Natural killer cell (primary cell): Measurements from ENCODE around the gene ITPR1. TPM values are rescaled to one million over a fixed set of nuclear protein-coding genes. Genes with fewer than 3 reads are reported as not detected.

Experiments
- ATAC-seq, 3 donors: fragments of 150-1000 bp in 2 of 3; fragments of 200-7000 bp in 1 of 3; cut with Tn5 transposase; 1 replicate in 1 of 3; 2 replicates in 2 of 3; pipeline ENCODE4 v1.10.0; 2021; ENCODE audit warnings: mild to moderate bottlenecking in 2 of 3, moderate library complexity in 2 of 3
- DNase-seq, 2 donors: peaks; one replicate each; pipeline versions ENCODE4 v3.0.0 to v3.0.0-alpha.2; 2013 to 2021; ENCODE audit warnings: mixed read lengths in 1 of 2
- H3K27ac ChIP-seq: one replicate; pipeline ENCODE4 v1.5.1; 2013; ENCODE audit warnings: mild to moderate bottlenecking, low read length
- H3K27me3 ChIP-seq: one replicate; pipeline ENCODE4 v1.6.1; 2013; ENCODE audit warnings: low read length; ENCODE audit not compliant: control insufficient read depth, insufficient read depth
- H3K36me3 ChIP-seq: one replicate; pipeline ENCODE4 v1.6.1; 2013; ENCODE audit warnings: low read length; ENCODE audit not compliant: control insufficient read depth, insufficient read depth
- H3K4me1 ChIP-seq: one replicate; pipeline ENCODE4 v1.6.1; 2013; ENCODE audit warnings: low read length; ENCODE audit not compliant: control insufficient read depth, insufficient read depth
- H3K4me3 ChIP-seq: one replicate; pipeline ENCODE4 v1.5.1; 2013; ENCODE audit warnings: low read length
- H3K9me3 ChIP-seq: one replicate; pipeline ENCODE4 v1.6.1; 2013; ENCODE audit warnings: low read length; ENCODE audit not compliant: control insufficient read depth, insufficient read depth
- H3K27ac Mint-ChIP-seq, 2 donors: one replicate each; pipeline ENCODE4 v1.8.0; 2022; ENCODE audit warnings: mild to moderate bottlenecking in 2 of 2, mixed read lengths in 2 of 2, moderate library complexity in 1 of 2
- H3K27me3 Mint-ChIP-seq, 2 donors: one replicate each; pipeline ENCODE4 v1.8.0; 2022; ENCODE audit warnings: low read depth in 2 of 2, mixed read lengths in 2 of 2
- H3K36me3 Mint-ChIP-seq: one replicate; pipeline ENCODE4 v1.8.0; 2022; ENCODE audit warnings: mixed read lengths
- H3K4me1 Mint-ChIP-seq, 2 donors: one replicate each; pipeline ENCODE4 v1.8.0; 2022; ENCODE audit warnings: mixed read lengths in 2 of 2
- H3K4me3 Mint-ChIP-seq: one replicate; pipeline ENCODE4 v1.8.0; 2022; ENCODE audit warnings: mild to moderate bottlenecking, moderate library complexity, mixed read lengths
- H3K9me3 Mint-ChIP-seq, 2 donors: one replicate each; pipeline ENCODE4 v1.8.0; 2022; ENCODE audit warnings: mixed read lengths in 2 of 2
- WGBS: methylation state at CpG from one replicate; pipeline ENCODE4 v1.1.7; 2013; ENCODE audit warnings: missing lambda C conversion rate; ENCODE audit not compliant: insufficient coverage; 5-methylcytosine and 5-hydroxymethylcytosine counted together
- intact Hi-C: fragments of 100-400 bp; cut with micrococcal nuclease; formaldehyde crosslinking; loops from one replicate; pipeline ENCODE4 v1.14.2; 2022
- total RNA-seq, 4 donors: library from RNA; stranded (reverse); fragments of 120-200 nt in 1 of 4; gene quantifications; one replicate each; pipeline versions ENCODE4 v1.2.3 to v1.2.4, GENCODE V29; 2013 to 2022
- TF ChIP-seq, protein P1 (sequence below): fragments of 200-600 bp; IDR thresholded peaks from one replicate; pipeline ENCODE4 v1.8.0; 2022; ENCODE audit warnings: antibody characterized with exemption

ITPR1 gene
- total RNA-seq, 3 donors from 2014 or later (not counting 1 experiment from before 2014, with no cell fraction given) = 86.7 to 123 (median 94.8) TPM

DNA sequence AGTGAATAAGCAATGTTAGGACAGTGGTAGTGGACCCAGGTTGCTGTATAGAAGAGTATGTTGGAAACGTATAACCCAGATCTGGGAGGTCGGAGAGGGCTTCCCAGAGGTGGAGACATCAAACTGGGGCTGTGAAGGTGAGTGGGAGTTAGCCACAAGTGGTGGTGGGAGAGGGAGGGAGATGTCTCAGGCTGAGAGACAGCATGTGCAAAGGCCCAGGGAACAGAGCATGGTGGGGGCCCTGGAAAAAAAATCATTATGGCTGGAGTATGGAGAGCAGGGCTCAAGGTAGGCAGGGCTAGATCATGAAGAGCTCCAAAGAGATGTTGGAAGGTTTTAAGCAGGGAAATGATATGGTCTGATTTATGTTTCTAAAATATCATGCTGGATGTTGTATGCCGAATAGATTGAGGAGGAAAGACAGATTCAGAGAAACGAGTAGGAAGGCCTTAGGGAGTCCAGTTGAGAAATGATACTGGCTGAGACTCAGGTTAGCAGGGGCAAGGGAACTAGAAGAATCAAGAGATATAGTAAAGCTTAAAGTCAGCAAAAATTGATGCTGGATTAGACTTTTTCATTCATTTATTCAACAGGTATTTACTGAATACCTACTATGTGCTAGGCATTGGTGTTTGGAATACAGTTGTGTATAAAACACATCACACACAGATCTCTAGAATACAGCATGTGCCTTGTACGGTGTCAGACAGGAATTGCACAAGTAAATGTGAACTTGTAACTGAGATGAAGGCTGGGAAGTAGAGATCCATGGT lies 17.0 kb downstream of the ITPR1 start:
- Histone ChIP-seq H3K27me3 (no peaks in the 10 kb centered on the region), H3K4me1 (peaks cover 10% of the 10 kb centered on the region), H3K36me3 (peaks cover 3% of the 10 kb centered on the region), H3K9me3 (no peaks in the 10 kb centered on the region), H3K4me3 (no peak overlapping the region), H3K27ac (no peak overlapping the region)
- TF ChIP-seq, protein P1, sequence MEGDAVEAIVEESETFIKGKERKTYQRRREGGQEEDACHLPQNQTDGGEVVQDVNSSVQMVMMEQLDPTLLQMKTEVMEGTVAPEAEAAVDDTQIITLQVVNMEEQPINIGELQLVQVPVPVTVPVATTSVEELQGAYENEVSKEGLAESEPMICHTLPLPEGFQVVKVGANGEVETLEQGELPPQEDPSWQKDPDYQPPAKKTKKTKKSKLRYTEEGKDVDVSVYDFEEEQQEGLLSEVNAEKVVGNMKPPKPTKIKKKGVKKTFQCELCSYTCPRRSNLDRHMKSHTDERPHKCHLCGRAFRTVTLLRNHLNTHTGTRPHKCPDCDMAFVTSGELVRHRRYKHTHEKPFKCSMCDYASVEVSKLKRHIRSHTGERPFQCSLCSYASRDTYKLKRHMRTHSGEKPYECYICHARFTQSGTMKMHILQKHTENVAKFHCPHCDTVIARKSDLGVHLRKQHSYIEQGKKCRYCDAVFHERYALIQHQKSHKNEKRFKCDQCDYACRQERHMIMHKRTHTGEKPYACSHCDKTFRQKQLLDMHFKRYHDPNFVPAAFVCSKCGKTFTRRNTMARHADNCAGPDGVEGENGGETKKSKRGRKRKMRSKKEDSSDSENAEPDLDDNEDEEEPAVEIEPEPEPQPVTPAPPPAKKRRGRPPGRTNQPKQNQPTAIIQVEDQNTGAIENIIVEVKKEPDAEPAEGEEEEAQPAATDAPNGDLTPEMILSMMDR = no peak
- no peaks in the 10 kb centered on the region for H3K9me3 Mint-ChIP-seq
- DNase-seq (no peak), ATAC-seq (no peak)
- peaks cover 35 to 36% of the 10 kb centered on the region in 2 donors for H3K4me1 Mint-ChIP-seq
- no peak overlapping the region for H3K27ac Mint-ChIP-seq
- no peaks in the 10 kb centered on the region for H3K27me3 Mint-ChIP-seq
- no peak overlapping the region for H3K4me3 Mint-ChIP-seq
- 96% methylated on average over 5 of the region's 5 CpGs for WGBS
- intact Hi-C loops = loop anchor here (10.0 kb wide), 1 partner anchor 465 kb away; the partner anchor contains the start of gene BHLHE40
- H3K36me3 Mint-ChIP-seq = no peaks in the 10 kb centered on the region

DNA sequence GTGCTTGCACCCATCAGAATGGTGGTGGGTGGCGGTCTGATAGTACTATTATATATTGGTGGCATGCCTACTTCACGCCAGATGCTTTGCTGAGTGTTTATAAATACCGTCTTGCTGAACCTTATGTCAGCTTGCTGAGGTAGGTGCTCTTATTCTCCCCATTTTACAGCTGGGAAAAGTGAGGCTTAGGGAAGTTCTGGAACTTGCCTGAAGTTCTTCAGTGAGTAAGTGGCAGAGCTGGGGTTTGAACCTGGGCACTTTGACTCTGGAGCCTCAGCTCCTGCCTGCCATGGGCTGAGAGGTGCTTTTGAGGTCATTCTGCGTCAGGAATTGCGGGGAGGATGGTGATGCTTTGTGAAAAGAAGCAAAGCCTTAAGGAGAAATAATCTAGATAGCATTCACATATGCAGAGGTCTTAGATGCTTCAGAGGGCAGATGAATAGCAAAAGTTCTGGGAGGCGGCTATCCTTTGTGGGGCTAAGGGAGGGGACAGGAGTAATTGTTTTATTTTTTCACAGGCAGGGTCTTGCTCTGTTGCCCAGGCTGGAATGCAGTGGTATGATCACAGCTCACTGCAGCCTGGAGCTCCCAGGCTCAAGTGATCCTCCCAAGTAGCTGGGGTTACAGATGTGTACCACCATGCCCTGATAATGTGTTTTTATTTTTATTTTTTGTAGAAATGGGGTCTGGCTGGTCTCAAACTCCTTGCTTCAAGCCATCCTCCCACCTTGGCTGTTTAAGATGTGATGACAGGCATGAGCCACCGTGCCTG lies 18.5 kb downstream of the ITPR1 start:
- no peaks in the 10 kb centered on the region for H3K36me3 Mint-ChIP-seq
- peaks cover 4% of the 10 kb centered on the region for H3K4me1 ChIP-seq
- H3K4me1 Mint-ChIP-seq = peaks cover 20 to 21% of the 10 kb centered on the region in 2 donors
- DNase-seq = no peak
- 80% methylated on average over 7 of the region's 7 CpGs for WGBS
- no peak for ATAC-seq
- no peak overlapping the region for H3K4me3 ChIP-seq
- TF ChIP-seq, protein P1 = no peak
- peaks cover 3% of the 10 kb centered on the region for H3K36me3 ChIP-seq
- no peaks in the 10 kb centered on the region for H3K27me3 Mint-ChIP-seq
- intact Hi-C loops = no loop called here
- no peaks in the 10 kb centered on the region for H3K9me3 ChIP-seq
- no peaks in the 10 kb centered on the region for H3K9me3 Mint-ChIP-seq
- H3K27ac ChIP-seq = no peak overlapping the region
- H3K4me3 Mint-ChIP-seq = no peak overlapping the region
- H3K27me3 ChIP-seq = no peaks in the 10 kb centered on the region
- H3K27ac Mint-ChIP-seq = no peak overlapping the region

DNA sequence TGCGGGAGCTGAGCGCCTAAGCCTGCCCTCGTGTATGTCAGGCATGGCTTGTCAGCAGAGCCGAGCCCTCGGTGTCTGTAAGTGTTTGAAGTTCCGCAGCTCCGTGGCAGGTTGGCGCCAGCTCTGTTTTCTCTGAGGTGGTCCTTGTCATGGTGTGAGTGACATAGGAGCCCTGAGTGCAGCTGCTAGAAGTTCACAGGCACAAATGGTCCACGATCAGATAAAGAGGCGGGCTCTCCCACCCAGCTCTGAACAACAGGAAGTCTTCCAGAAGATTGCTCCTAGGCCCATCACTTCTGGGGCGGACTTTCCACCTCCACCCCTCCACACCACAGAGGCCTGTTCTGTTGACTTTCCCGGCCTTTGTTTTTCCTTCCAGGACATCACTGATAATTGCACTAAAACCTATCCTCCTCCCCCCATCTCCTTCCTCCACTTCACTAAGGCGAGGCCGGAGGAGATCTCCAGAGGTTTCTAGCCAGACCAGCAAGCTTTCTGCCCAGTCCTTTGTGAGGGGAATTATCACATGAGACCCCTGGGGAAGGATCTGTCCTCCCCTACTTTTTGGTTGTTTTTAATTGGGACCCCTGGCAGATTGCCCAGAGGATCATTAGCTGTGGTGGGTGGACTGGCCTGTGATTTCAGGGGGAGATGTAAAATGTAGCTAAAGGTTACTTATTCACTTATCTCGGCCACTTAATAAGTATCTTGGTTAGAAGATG lies 19.9 kb downstream of the ITPR1 start:
- H3K36me3 ChIP-seq = peaks cover 3% of the 10 kb centered on the region
- peaks cover 13% of the 10 kb centered on the region in 2 donors for H3K4me1 Mint-ChIP-seq
- H3K27me3 Mint-ChIP-seq = no peaks in the 10 kb centered on the region
- H3K27ac ChIP-seq = no peak overlapping the region
- no peaks in the 10 kb centered on the region for H3K9me3 Mint-ChIP-seq
- no peaks in the 10 kb centered on the region for H3K36me3 Mint-ChIP-seq
- peaks cover 3% of the 10 kb centered on the region for H3K4me1 ChIP-seq
- WGBS = 70% methylated on average over 14 of the region's 15 CpGs
- ATAC-seq = no peak
- H3K4me3 ChIP-seq = no peak overlapping the region
- peak in 1 of 2 donors; percentile 16 for DNase-seq
- no peak overlapping the region for H3K4me3 Mint-ChIP-seq
- H3K9me3 ChIP-seq = no peaks in the 10 kb centered on the region
- no peak overlapping the region for H3K27ac Mint-ChIP-seq
- intact Hi-C loops = no loop called here
- TF ChIP-seq, protein P1 = no peak
- H3K27me3 ChIP-seq = no peaks in the 10 kb centered on the region
